ENCODE measurements around the gene CAP2.

DNA sequence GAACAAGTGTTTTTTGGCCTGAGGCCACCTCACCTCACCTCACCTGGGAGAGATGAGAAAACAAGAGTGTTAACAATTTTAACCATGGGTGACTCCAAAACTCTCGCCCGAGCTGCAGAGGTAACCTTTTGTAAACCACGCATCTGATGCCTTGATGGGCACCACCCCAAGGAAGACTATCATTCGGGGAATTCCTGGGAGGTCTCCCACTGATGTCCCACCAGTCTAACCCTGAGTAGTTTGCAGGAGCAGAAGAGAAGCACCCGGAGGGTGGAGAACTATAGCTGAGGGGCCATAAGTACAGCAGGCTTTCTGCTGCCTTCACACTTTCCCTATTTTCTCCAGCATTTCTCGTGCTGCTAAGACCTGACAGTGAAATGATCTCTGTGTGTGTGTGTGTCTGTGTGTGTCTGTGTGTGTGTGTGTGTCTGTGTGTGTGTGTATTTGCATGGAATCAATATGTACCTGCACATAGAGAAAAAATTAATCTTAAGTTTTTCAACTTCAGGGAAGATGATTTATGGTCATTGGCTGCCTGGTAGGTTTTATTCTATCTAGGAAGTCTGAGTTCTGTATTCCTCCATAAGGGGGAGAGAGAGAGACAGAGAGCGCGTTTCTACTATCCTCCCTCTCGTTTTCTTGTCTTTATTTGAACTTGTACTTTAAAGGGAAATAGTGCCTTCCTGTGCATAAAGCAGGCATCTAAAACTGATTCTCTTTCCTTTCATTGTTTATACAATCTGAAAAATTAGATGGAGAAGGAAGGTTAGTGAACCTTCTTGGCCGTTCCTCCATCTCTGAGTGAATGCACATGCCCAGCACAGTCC, 75.8 kb downstream of the CAP2 start:
- TF ChIP-seq, protein P1, sequence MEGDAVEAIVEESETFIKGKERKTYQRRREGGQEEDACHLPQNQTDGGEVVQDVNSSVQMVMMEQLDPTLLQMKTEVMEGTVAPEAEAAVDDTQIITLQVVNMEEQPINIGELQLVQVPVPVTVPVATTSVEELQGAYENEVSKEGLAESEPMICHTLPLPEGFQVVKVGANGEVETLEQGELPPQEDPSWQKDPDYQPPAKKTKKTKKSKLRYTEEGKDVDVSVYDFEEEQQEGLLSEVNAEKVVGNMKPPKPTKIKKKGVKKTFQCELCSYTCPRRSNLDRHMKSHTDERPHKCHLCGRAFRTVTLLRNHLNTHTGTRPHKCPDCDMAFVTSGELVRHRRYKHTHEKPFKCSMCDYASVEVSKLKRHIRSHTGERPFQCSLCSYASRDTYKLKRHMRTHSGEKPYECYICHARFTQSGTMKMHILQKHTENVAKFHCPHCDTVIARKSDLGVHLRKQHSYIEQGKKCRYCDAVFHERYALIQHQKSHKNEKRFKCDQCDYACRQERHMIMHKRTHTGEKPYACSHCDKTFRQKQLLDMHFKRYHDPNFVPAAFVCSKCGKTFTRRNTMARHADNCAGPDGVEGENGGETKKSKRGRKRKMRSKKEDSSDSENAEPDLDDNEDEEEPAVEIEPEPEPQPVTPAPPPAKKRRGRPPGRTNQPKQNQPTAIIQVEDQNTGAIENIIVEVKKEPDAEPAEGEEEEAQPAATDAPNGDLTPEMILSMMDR (IDR thresholded peaks at IDR 0.05): peak in 1 of 7 experiments; percentile 5
- no peak for TF ChIP-seq POLR2A (IDR thresholded peaks at IDR 0.05)

All from body of pancreas (tissue), 4 donors.